Effector memory CD4-positive, alpha-beta T cell (primary cell): ENCODE results near the gene GPD1L.

Source experiments
- DNase-seq, 3 donors: peaks; one replicate each; pipeline ENCODE4 v3.0.0-alpha.2; 2020
- H3K27ac ChIP-seq: 2 replicates; pipeline ENCODE4 v1.7.0; 2013; ENCODE audit warnings: mild to moderate bottlenecking, low read length, moderate library complexity; ENCODE audit not compliant: insufficient read depth, poor library complexity, severe bottlenecking
- H3K27me3 ChIP-seq: replicated peaks from 2 replicates; pipeline ENCODE4 v1.7.0; 2013; ENCODE audit warnings: mild to moderate bottlenecking, low read length; ENCODE audit not compliant: insufficient read depth, control insufficient read depth, poor library complexity, severe bottlenecking
- H3K36me3 ChIP-seq: 2 replicates; pipeline ENCODE4 v1.7.0; 2013; ENCODE audit warnings: mild to moderate bottlenecking, low read length, moderate library complexity; ENCODE audit not compliant: control insufficient read depth, insufficient read depth
- H3K4me1 ChIP-seq: 2 replicates; pipeline ENCODE4 v1.7.0; 2013; ENCODE audit warnings: low read length, mild to moderate bottlenecking; ENCODE audit not compliant: control insufficient read depth, insufficient read depth, poor library complexity, severe bottlenecking
- H3K4me3 ChIP-seq: 2 replicates; pipeline ENCODE4 v1.7.0; 2013; ENCODE audit warnings: low read length, low read depth, mild to moderate bottlenecking; ENCODE audit not compliant: insufficient read depth, poor library complexity, severe bottlenecking
- H3K9me3 ChIP-seq: 2 replicates; pipeline ENCODE4 v1.7.0; 2013; ENCODE audit warnings: mild to moderate bottlenecking, low read length, moderate library complexity; ENCODE audit not compliant: control insufficient read depth

Gene GPD1L

GRCh38 chr3:32129832-32130231 lies 23.4 kb downstream of the GPD1L start:
- Histone ChIP-seq H3K9me3 (no peaks in the 10 kb centered on the region), H3K4me1 (no peaks in the 10 kb centered on the region), H3K4me3 (no peak overlapping the region), H3K27ac (no peak overlapping the region), H3K36me3 (peaks cover 10% of the 10 kb centered on the region), H3K27me3 (no peaks in the 10 kb centered on the region)
- DNase-seq = no peak

- Histone ChIP-seq H3K9me3 (no peaks in the 10 kb centered on the region), H3K27ac (no peak overlapping the region), H3K27me3 (no peaks in the 10 kb centered on the region), H3K4me1 (no peaks in the 10 kb centered on the region), H3K36me3 (peaks cover 10% of the 10 kb centered on the region), H3K4me3 (no peak overlapping the region)
- no peak for DNase-seq
Observed at GRCh38 chr3:32132121-32132520, 25.7 kb downstream of the GPD1L start.

- no peak overlapping the region for H3K4me3 ChIP-seq
- DNase-seq = no peak
- no peaks in the 10 kb centered on the region for H3K9me3 ChIP-seq
Observed at GRCh38 chr3:32132706-32133105, 26.3 kb downstream of the GPD1L start.

GRCh38 chr3:32136703-32137102 lies 30.3 kb downstream of the GPD1L start:
- Histone ChIP-seq H3K9me3 (no peaks in the 10 kb centered on the region), H3K4me1 (no peaks in the 10 kb centered on the region), H3K27me3 (no peaks in the 10 kb centered on the region), H3K36me3 (peaks cover 10% of the 10 kb centered on the region), H3K27ac (no peak overlapping the region), H3K4me3 (no peak overlapping the region)
- no peak for DNase-seq

More at GRCh38 chr3:32132706-32133105, 26.3 kb downstream of the GPD1L start:
- Histone ChIP-seq H3K27me3 (no peaks in the 10 kb centered on the region), H3K36me3 (peaks cover 10% of the 10 kb centered on the region), H3K4me1 (no peaks in the 10 kb centered on the region), H3K27ac (no peak overlapping the region)

- peaks cover 14% of the 10 kb centered on the region for H3K36me3 ChIP-seq
Observed at GRCh38 chr3:32137870-32138269, 31.4 kb downstream of the GPD1L start.

GRCh38 chr3:32138545-32139104 lies 32.2 kb downstream of the GPD1L start:
- Histone ChIP-seq H3K4me3 (no peak overlapping the region), H3K4me1 (no peaks in the 10 kb centered on the region), H3K36me3 (peaks cover 14% of the 10 kb centered on the region), H3K27me3 (no peaks in the 10 kb centered on the region), H3K9me3 (no peaks in the 10 kb centered on the region), H3K27ac (no peak overlapping the region)
- no peak for DNase-seq

More at GRCh38 chr3:32137870-32138269, 31.4 kb downstream of the GPD1L start:
- no peaks in the 10 kb centered on the region for H3K27me3 ChIP-seq
- H3K9me3 ChIP-seq = no peaks in the 10 kb centered on the region
- no peak for DNase-seq
- H3K4me1 ChIP-seq = no peaks in the 10 kb centered on the region
- no peak overlapping the region for H3K4me3 ChIP-seq
- H3K27ac ChIP-seq = no peak overlapping the region

- Histone ChIP-seq H3K4me1 (no peaks in the 10 kb centered on the region), H3K36me3 (peaks cover 14% of the 10 kb centered on the region), H3K4me3 (no peak overlapping the region), H3K27me3 (no peaks in the 10 kb centered on the region), H3K9me3 (no peaks in the 10 kb centered on the region), H3K27ac (no peak overlapping the region)
- DNase-seq = no peak
Observed at GRCh38 chr3:32140943-32141342, 34.5 kb downstream of the GPD1L start.

GRCh38 chr3:32143849-32144757 lies 37.7 kb downstream of the GPD1L start:
- Histone ChIP-seq H3K4me3 (no peak overlapping the region), H3K4me1 (no peaks in the 10 kb centered on the region), H3K27ac (no peak overlapping the region), H3K9me3 (no peaks in the 10 kb centered on the region), H3K27me3 (no peaks in the 10 kb centered on the region), H3K36me3 (peaks cover 39% of the 10 kb centered on the region)
- DNase-seq = peak in 2 of 3 donors; percentile 9 to 22

- Histone ChIP-seq H3K27ac (no peak overlapping the region), H3K36me3 (peaks cover 29% of the 10 kb centered on the region), H3K27me3 (no peaks in the 10 kb centered on the region), H3K9me3 (no peaks in the 10 kb centered on the region), H3K4me3 (no peak overlapping the region), H3K4me1 (no peaks in the 10 kb centered on the region)
- DNase-seq = no peak
Observed at GRCh38 chr3:32146746-32147211, 40.4 kb downstream of the GPD1L start.

- no peaks in the 10 kb centered on the region for H3K9me3 ChIP-seq
- no peak overlapping the region for H3K4me3 ChIP-seq
- no peak for DNase-seq
- H3K36me3 ChIP-seq = peaks cover 31% of the 10 kb centered on the region
- H3K4me1 ChIP-seq = no peaks in the 10 kb centered on the region
- H3K27me3 ChIP-seq = no peaks in the 10 kb centered on the region
- H3K27ac ChIP-seq = no peak overlapping the region
Observed at GRCh38 chr3:32147509-32147908, 41.1 kb downstream of the GPD1L start.
